OCI-LY1 (cell line): ENCODE results near the gene PRAMEF8.
"Not testable (repeated sequence)": the region's sequence is repeated elsewhere in the genome, so short reads cannot be mapped to it uniquely, and the experiment has no call there.

Experiments
- CTCF ChIP-seq: fragments of 200-600 bp; sonication (generic), shearing (Covaris generic); IDR thresholded peaks from 2 replicates; pipeline ENCODE4 v1.5.1; 2017; ENCODE audit warnings: mild to moderate bottlenecking, antibody characterized with exemption, low read length, moderate library complexity, mixed read lengths
- EZH2 ChIP-seq: fragments of 200-600 bp; sonication (generic), shearing (Covaris generic); IDR thresholded peaks from 2 replicates; pipeline ENCODE4 v1.8.0; 2017; ENCODE audit warnings: borderline replicate concordance, mixed run types, mild to moderate bottlenecking, antibody characterized with exemption, low read length, moderate library complexity, mixed read lengths

- not testable (repeated sequence) for TF ChIP-seq CTCF, EZH2
These were observed 17.3 kb upstream of the PRAMEF8 start for GRCh38 chr1:13302197-13302596.
